ENCODE data around the gene NPEPL1. TPM values are rescaled to one million over a fixed set of nuclear protein-coding genes. Genes with fewer than 3 reads are reported as not detected.

The NPEPL1 gene
- total and polyA plus RNA-seq, 2 of the 8 experiments (the other 6 are each of a cell fraction or from before 2014, with no cell fraction given) = 12.4 to 26.8 TPM

DNA sequence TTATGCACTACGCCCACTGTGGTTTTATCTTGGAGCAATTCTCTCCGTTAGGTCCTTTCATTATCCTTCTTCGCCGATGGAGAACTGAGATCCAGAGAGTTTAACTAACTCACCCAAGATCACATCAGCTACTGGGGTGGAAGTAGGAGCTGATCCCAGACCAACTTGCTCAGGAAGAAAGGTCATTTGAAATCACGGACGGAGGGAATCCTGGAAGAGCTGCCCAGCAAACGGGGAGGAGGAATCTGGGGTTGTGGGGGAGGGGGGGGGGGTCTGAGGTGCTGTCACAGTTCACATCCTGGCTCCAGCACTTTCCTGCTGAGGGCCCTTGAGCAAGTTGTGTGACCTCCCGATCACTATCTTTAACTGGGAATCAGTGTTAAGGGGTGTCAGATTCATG is 62.0 kb downstream of the NPEPL1 start:
- Histone ChIP-seq H2AFZ (ENCODE audit: low read length) (no peak overlapping the region), H4K8ac (ENCODE audit: extremely low read depth, insufficient read depth, low read length) (no peak overlapping the region), H3K27me3 (replicated peaks in 1 of 4; ENCODE audit: control insufficient read depth in 3 of 4, extremely low read depth in 1 of 4, insufficient read depth in 3 of 4, low read length in 3 of 4) (peaks cover 0 to 36% (median 15%) of the 10 kb centered on the region in 4 experiments; a peak in 5 of 7 replicates), H3K14ac (ENCODE audit: insufficient read length) (no peak overlapping the region), H2BK5ac (ENCODE audit: low read depth, low read length) (peak overlapping the region; percentile 97; the same call in 1 of the 2 replicates), H4K5ac (ENCODE audit: insufficient read length, low read depth, low read length) (no peak overlapping the region), H3K4me3 (ENCODE audit: extremely low read depth in 1 of 4, insufficient read depth in 2 of 4, low read depth in 3 of 4, low read length in 4 of 4) (no peak overlapping the region; a peak in 1 of 8 replicates), H2BK120ac (replicated peaks; ENCODE audit: low read depth, low read length) (no peak overlapping the region), H3K18ac (ENCODE audit: extremely low read depth, low read length) (peak overlapping the region; percentile 49; the same call in 1 of the 2 replicates), H3K23ac (ENCODE audit: insufficient read length) (no peak overlapping the region), H3K4me1 (replicated peaks in 1 of 4; ENCODE audit: control insufficient read depth in 3 of 4, insufficient read depth in 4 of 4, low read length in 3 of 4) (peaks cover 0 to 27% (median 17%) of the 10 kb centered on the region in 4 experiments; a peak in 6 of 7 replicates), H4K91ac (replicated peaks; ENCODE audit: insufficient read length, low read length) (no peak overlapping the region), H4K20me1 (replicated peaks in 1 of 2; ENCODE audit: control insufficient read depth in 1 of 2, insufficient read depth in 2 of 2, low read length in 2 of 2) (no peaks in the 10 kb centered on the region), H3K4me2 (ENCODE audit: insufficient read depth in 1 of 2, low read depth in 2 of 2, low read length in 2 of 2) (no peak overlapping the region; a peak in 1 of 4 replicates), H2BK20ac (ENCODE audit: low read length) (peak overlapping the region; percentile 97), H3K79me1 (ENCODE audit: low read depth, low read length) (no peaks in the 10 kb centered on the region), H2AK5ac (ENCODE audit: low read depth, low read length) (0 out of 2 replicates have a peak overlapping the region, but pooled peaks have one; percentile 18), H3K9ac (replicated peaks in 1 of 4; ENCODE audit: extremely low read depth in 1 of 4, low read depth in 3 of 4, low read length in 3 of 4) (no peak overlapping the region), H3K4ac (replicated peaks; ENCODE audit: insufficient read length, low read depth, low read length) (no peak overlapping the region), H3K9me3 (ENCODE audit: insufficient read depth in 2 of 2, low read depth in 1 of 2, low read length in 1 of 2) (no peaks in the 10 kb centered on the region), H3K27ac (ENCODE audit: low read depth, low read length) (no peak overlapping the region), H3K79me2 (ENCODE audit: control insufficient read depth in 1 of 2, insufficient read depth in 2 of 2, low read length in 2 of 2) (no peaks in the 10 kb centered on the region), H2BK12ac (ENCODE audit: low read depth, low read length) (peak overlapping the region; percentile 97; the same call in 1 of the 2 replicates), H3K36me3 (ENCODE audit: control insufficient read depth in 2 of 4, insufficient read depth in 4 of 4, low read length in 3 of 4) (no peaks in the 10 kb centered on the region), H2BK15ac (ENCODE audit: low read length) (no peak overlapping the region), H3K56ac (replicated peaks; ENCODE audit: insufficient read length, low read depth, low read length) (no peak overlapping the region), H3K23me2 (ENCODE audit: low read depth, low read length) (no peaks in the 10 kb centered on the region)
- CTCF ChIA-PET (ENCODE audit: partially characterized antibody) = interaction anchor here (1.0 to 1.7 kb wide), 8 partner anchors 12 to 103 kb away, joined by 3 to 4 read pairs (median 3); partner anchors contain the start of gene STX16
- DNase-seq (ENCODE audit: low read depth in 1 of 2, low spot score in 2 of 2) (no peak), FAIRE-seq (no peak)
- 90% methylated on average over 8 of the region's 8 CpGs; no CpG with 5 or more reads in 1 of the 2 experiments for WGBS, 2 experiments (ENCODE audit: extremely low coverage in 1 of 2, insufficient coverage in 1 of 2, insufficient read length in 1 of 2, insufficient replicate concordance in 2 of 2, low coverage in 1 of 2, low lambda C conversion rate in 2 of 2, missing lambda C conversion rate in 1 of 2)
- POLR2A ChIA-PET (ENCODE audit: partially characterized antibody) = interaction anchor here (1.1 to 2.8 kb wide), 5 partner anchors 24 to 103 kb away, joined by 3 to 18 read pairs (median 4); partner anchors contain the start of gene STX16
- TF ChIP-seq CBX5 (IDR thresholded peaks at IDR 0.05; ENCODE audit: low read depth, low read length) (no peak), SP4 (IDR thresholded peaks at IDR 0.05; ENCODE audit: low read length) (no peak), SAP30 (IDR thresholded peaks at IDR 0.05; ENCODE audit: insufficient read depth, insufficient replicate concordance, low read length) (no peak), RBBP5 (IDR thresholded peaks at IDR 0.05; ENCODE audit: borderline replicate concordance, low read depth, low read length) (no peak), TEAD4 (IDR thresholded peaks at IDR 0.05; ENCODE audit: low read depth, low read length) (no peak), BCL11A (IDR thresholded peaks at IDR 0.05; ENCODE audit: low read depth in 2 of 2, low read length in 2 of 2) (no peak), CBX8 (IDR thresholded peaks at IDR 0.05; ENCODE audit: borderline replicate concordance, low read depth, low read length) (no peak), POLR2A (IDR thresholded peaks at IDR 0.05; ENCODE audit: control extremely low read depth in 1 of 2, low read depth in 2 of 2, low read length in 2 of 2) (no peak), TAF1 (IDR thresholded peaks at IDR 0.05; ENCODE audit: low read depth, low read length) (no peak), NANOG (IDR thresholded peaks at IDR 0.05; ENCODE audit: insufficient read depth, low read depth, low read length, poor library complexity, severe bottlenecking) (no peak)
- TF ChIP-seq, protein P1, sequence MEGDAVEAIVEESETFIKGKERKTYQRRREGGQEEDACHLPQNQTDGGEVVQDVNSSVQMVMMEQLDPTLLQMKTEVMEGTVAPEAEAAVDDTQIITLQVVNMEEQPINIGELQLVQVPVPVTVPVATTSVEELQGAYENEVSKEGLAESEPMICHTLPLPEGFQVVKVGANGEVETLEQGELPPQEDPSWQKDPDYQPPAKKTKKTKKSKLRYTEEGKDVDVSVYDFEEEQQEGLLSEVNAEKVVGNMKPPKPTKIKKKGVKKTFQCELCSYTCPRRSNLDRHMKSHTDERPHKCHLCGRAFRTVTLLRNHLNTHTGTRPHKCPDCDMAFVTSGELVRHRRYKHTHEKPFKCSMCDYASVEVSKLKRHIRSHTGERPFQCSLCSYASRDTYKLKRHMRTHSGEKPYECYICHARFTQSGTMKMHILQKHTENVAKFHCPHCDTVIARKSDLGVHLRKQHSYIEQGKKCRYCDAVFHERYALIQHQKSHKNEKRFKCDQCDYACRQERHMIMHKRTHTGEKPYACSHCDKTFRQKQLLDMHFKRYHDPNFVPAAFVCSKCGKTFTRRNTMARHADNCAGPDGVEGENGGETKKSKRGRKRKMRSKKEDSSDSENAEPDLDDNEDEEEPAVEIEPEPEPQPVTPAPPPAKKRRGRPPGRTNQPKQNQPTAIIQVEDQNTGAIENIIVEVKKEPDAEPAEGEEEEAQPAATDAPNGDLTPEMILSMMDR (IDR thresholded peaks at IDR 0.05; ENCODE audit: control extremely low read depth in 1 of 3, insufficient read depth in 1 of 3, low read depth in 1 of 3, low read length in 3 of 3) = no peak

All from H1 (cell line).